NT2/D1 (cell line): ENCODE measurements around the gene FOXL2NB.

ENCODE experiments used
- DNase-seq: peaks from one replicate; pipeline ENCODE4 v3.0.0-alpha.2; 2011; ENCODE audit warnings: low read depth, low spot score
- H3K27me3 ChIP-seq: 2 replicates; pipeline ENCODE4 v1.6.0; 2011; ENCODE audit warnings: mild to moderate bottlenecking; ENCODE audit not compliant: insufficient read length, insufficient read depth
- H3K36me3 ChIP-seq: 2 replicates; pipeline ENCODE4 v1.6.1; 2011; ENCODE audit warnings: mild to moderate bottlenecking, low read length, mixed read lengths; ENCODE audit not compliant: insufficient read depth, insufficient read length
- H3K4me1 ChIP-seq: 2 replicates; pipeline ENCODE4 v1.5.1; 2011; ENCODE audit not compliant: insufficient read depth, insufficient read length
- H3K4me3 ChIP-seq: 2 replicates; pipeline ENCODE4 v1.5.1; 2011; ENCODE audit warnings: low read depth; ENCODE audit not compliant: insufficient read length
- H3K9ac ChIP-seq: 2 replicates; pipeline ENCODE4 v1.6.0; 2011; ENCODE audit warnings: low read depth; ENCODE audit not compliant: insufficient read length
- H3K9me3 ChIP-seq: 2 replicates; pipeline ENCODE4 v1.5.1; 2011; ENCODE audit warnings: mild to moderate bottlenecking, low read length; ENCODE audit not compliant: insufficient read depth
- SUZ12 ChIP-seq: IDR thresholded peaks from 2 replicates; pipeline ENCODE4 v1.6.1; 2011; ENCODE audit not compliant: insufficient read length, insufficient read depth; ENCODE audit errors: extremely low read depth
- YY1 ChIP-seq: IDR thresholded peaks from 2 replicates; pipeline ENCODE4 v1.6.1; 2011; ENCODE audit not compliant: insufficient read length, insufficient read depth
- ZNF274 ChIP-seq: IDR thresholded peaks from 2 replicates; pipeline ENCODE4 v1.6.1; 2011; ENCODE audit warnings: mild to moderate bottlenecking, low read depth, low read length

FOXL2NB gene

DNA sequence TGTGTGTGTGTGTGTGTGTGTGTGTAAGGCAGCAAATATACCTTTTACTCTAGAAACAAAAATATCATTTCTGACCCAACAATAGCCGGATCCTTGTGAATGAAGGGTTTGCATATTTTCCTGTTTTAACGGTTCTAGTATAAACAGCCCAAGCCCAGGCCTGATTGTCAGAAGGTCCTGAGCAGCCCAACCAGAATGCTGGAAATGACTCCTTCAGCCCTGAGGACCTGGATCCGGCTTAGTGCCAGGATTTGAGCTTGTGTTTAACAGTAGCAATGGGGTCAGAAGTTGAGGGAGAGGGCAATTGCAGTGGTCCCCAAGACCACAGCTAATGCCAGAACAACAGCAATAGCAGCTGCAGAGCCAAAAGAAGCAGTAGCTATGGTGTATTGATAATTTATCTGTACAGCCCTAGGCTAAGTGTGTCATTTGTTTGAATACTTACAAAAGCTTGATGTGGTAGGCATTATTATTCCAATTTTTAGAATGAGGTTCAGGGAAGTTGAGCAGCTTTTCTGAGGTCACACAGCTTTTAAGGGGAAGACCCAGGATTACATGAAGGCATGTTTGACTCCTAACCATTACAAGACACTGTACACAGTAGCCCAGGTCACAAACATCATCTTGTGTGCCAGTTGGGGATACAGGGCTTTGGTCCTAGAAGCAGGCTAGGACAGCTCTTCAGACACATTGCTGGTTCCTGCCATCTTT is 12.9 kb upstream of the FOXL2NB start:
- Histone ChIP-seq H3K9me3 (peaks cover 15% of the 10 kb centered on the region), H3K27me3 (peaks cover 42% of the 10 kb centered on the region), H3K9ac (no peak overlapping the region), H3K4me3 (no peak overlapping the region), H3K36me3 (no peaks in the 10 kb centered on the region), H3K4me1 (peaks cover 7% of the 10 kb centered on the region)
- DNase-seq = no peak
- TF ChIP-seq ZNF274 (no peak), SUZ12 (no peak), YY1 (no peak)

DNA sequence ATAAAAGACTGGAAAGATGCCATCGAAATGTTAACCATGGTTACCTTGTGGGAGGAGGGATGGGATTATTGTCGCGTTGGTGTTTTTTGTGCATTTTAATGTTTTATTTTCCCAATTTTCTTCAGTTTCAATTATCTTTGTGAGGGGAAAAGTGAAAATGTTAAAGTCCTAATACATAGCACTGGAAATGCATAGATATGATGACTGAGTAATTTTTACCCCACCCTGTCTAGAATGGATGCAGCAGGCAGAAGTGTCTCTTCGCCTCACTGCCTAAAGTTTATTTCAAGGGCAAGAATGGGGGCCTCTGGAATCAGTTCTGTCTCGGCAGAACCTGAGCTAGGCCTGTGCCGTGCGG is 11.5 kb upstream of the FOXL2NB start:
- Histone ChIP-seq H3K4me1 (peaks cover 7% of the 10 kb centered on the region), H3K9me3 (peaks cover 15% of the 10 kb centered on the region), H3K27me3 (peaks cover 55% of the 10 kb centered on the region), H3K9ac (no peak overlapping the region), H3K36me3 (no peaks in the 10 kb centered on the region), H3K4me3 (peak overlapping the region; percentile 37)
- DNase-seq = no peak
- TF ChIP-seq ZNF274 (no peak), YY1 (no peak), SUZ12 (no peak)

DNA sequence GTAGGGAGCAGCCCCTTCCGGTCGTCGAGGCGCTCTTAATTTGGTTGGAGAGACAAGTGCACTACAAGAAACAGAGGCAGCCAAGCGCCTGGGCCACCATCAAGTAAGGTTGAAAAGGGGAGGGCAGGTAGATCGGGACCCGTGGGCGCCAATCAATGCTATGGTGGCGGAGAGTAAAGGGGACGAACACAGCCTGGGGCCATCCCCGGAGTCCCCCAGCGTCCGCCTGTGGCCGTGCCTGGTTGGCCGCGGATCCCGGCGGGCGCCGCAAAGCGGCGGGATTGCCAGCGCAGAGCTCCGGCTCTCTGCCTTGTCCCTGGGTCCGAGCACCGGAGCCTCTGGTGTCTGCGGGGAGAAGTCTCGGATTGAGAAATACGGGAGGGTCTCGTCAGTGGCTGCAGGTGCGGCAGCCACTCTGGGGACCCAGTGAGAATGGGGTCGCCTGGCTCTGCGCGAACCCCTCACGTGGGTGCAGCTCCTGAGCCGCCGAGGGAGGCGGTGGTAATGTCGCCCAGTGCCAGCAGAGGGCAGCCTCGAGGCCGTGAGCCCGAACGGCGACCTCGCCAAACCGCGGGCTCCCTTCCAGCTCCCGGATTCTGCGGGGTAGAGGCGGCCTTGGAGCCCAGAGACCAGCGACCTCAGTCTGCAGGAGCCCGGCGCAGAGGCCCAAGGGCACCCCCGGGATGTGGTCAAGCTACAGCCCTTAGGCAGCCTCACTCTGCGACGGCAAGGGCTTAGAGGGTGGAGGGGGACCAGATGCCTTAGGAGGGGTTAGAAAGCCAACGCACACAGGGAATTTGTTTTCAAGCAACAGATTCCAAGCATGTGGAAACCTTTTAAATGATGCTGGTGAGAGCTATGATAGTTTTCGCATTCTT is 10.9 kb upstream of the FOXL2NB start:
- Histone ChIP-seq H3K4me1 (peaks cover 7% of the 10 kb centered on the region), H3K9me3 (peaks cover 15% of the 10 kb centered on the region), H3K36me3 (no peaks in the 10 kb centered on the region), H3K9ac (peak overlapping the region; percentile 65), H3K27me3 (peaks cover 61% of the 10 kb centered on the region), H3K4me3 (peak overlapping the region; percentile 37)
- TF ChIP-seq SUZ12 (peak; percentile 16), ZNF274 (no peak)
- DNase-seq = no peak

DNA sequence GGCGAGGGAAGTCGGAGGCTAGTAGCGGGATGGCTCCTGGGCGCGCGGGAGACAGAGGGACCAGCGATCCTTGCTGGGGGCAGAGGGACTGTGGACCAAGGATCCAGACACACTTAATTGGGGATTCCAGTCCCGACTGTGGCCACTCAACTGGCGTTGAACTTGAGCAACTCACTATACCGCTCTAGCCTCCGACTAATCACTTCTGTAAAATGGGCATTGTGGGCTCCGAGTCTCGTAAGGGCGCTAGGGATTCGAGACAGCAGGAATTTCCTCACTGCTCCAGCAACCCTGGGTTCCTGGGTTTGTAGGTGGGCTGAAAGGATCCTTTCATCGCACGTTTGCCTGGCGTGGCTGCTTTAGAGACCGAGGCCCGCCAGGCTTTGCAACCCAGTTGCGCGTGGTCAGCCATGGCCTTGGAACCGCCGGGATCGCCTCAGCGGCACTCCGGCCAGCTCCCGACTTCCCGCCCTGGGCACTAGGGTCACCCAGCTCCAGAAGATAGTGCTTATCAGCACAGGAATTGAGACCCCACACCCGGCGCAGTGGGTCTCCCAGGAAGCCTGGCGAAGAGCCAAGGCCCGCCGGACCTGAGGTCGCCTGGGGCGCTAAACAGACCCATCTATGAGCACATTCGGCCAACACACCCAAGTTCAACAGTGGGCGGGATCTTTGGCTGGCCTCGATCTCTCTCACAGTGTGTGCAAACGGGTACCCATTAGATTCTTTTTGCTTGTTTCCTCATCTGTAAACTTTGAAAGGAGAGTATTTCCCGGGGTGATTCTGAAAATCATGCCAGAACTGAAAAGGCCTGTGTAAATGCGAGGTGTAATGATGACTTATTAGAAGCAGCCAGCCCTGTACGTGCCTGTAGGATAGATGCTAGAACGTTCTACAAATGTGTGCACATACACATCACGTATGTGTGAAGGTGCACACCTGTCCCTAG is 10.0 kb upstream of the FOXL2NB start:
- peaks cover 7% of the 10 kb centered on the region for H3K4me1 ChIP-seq
- no peak for TF ChIP-seq ZNF274
- DNase-seq = no peak
- peak overlapping the region; percentile 37 for H3K4me3 ChIP-seq
- peaks cover 15% of the 10 kb centered on the region for H3K9me3 ChIP-seq
- no peaks in the 10 kb centered on the region for H3K36me3 ChIP-seq
- H3K9ac ChIP-seq = no peak overlapping the region
- H3K27me3 ChIP-seq = peaks cover 70% of the 10 kb centered on the region

DNA sequence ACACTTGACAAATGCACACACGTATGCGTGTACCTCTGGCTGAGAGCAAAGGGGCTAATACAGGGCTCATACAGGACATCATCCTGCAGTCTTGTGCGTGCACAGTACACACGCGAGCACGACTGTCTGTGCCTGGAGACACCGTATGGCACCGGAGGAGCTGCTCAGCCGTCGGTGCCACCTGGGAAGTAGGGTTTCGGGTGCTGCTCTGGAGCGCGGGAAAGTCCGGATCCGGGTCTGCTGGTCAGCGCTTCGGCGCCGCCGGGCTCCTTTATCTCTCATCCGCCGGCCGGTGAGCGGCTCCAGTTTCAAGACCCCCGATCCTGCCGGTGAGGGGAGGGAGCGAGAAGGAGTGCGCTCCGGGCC is 9.3 kb upstream of the FOXL2NB start:
- Histone ChIP-seq H3K27me3 (peaks cover 77% of the 10 kb centered on the region), H3K9ac (no peak overlapping the region), H3K9me3 (peaks cover 15% of the 10 kb centered on the region)

DNA sequence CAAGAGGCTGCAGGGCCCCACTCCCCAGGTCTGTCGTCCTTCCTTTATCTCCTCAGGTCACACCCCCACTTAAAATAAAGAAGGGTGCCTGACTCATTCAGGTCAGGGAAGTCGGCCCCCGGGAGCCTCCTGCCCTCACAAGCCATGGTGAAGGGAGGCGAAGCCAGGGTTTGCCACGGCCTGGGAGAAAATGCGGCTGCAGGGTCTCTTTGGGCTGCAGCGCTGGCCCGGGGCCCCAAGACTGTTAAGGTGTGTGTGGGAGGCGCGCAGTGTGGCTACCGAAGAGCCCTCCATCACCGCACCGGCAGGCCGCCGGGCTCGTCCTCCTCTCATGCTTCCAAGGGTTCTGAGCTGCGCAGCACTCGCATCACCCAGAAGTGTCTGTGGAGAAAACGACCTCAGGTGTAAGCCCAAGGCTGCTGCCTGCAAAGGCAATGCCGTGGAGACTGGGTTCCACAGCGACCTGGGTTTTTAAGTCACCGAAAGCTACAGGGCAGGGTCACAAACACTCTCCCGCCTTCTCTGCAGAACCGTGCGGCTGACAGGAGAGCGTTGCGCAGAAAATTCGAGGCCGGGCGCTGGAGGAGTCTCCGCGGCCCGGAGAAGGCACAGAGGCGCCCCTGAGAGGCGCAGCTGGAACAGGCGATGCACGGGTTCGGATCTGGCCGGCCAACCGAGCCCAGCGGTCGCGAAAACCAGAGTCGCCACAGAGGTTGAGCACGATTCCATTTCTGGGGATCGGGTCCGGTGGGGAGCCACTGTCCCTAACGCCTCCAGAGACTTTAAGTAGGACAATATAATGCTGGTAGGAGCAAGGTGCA is 8.8 kb upstream of the FOXL2NB start:
- H3K4me1 ChIP-seq = peaks cover 7% of the 10 kb centered on the region
- DNase-seq = no peak
- H3K9me3 ChIP-seq = peaks cover 15% of the 10 kb centered on the region
- H3K27me3 ChIP-seq = peaks cover 83% of the 10 kb centered on the region
- no peaks in the 10 kb centered on the region for H3K36me3 ChIP-seq
- H3K4me3 ChIP-seq = peak overlapping the region; percentile 29
- H3K9ac ChIP-seq = peak overlapping the region; percentile 53
- TF ChIP-seq YY1 = no peak
- peak; percentile 68 for TF ChIP-seq SUZ12

More for the DNA sequence above, 9.3 kb upstream of the FOXL2NB start:
- peak overlapping the region; percentile 29 for H3K4me3 ChIP-seq
- no peaks in the 10 kb centered on the region for H3K36me3 ChIP-seq
- DNase-seq = no peak
- peaks cover 7% of the 10 kb centered on the region for H3K4me1 ChIP-seq
- TF ChIP-seq ZNF274 (no peak), SUZ12 (no peak), YY1 (no peak)
